HG02759 (cell line): ENCODE data around the gene FOXL1.

Experiments
- ATAC-seq: cut with Tn5 transposase; IDR thresholded peaks from one replicate; pipeline ENCODE4 v1.9.1; 2021; ENCODE audit warnings: mild to moderate bottlenecking, moderate library complexity; ENCODE audit not compliant: unreplicated experiment

The FOXL1 gene

DNA sequence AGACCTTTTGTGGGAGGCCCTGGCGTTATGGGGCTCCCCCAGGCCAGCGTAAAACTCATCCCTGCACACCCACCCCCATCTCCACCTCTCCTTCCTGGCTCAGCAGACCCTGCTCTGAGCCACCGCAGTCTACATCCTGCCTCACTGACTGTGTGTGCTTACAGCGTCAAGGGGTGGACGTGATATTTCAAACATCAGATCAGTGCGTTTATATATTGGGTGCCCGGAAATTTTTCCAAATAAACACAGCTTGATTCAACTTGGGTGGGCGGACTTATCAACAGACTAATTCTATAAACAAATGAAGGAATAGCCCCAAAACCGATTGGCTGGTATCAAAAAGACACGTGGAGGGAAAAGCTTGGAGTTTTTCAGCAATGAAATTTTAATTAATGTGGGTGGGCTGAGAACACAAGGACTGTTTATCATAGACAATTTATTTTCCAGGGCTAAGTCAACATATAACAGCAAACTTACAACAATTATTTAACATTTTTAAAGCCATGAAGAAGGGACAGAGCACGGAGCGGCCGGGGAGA, at the start of gene FOXL1:
Gene FOXL1 (plus strand): TSS at position 489 of the 539 bp plus-strand sequence. CDS start 175 bp downstream, outside the sequence.
- no peak for ATAC-seq

- ATAC-seq = no peak
These were observed 49.2 kb upstream of the FOXL1 start for GRCh38 chr16:86529160-86529559.

GRCh38 chr16:86530251-86531190, 47.8 kb upstream of the FOXL1 start:
- ATAC-seq = no peak

GRCh38 chr16:86531191-86531545, 47.2 kb upstream of the FOXL1 start:
- no peak for ATAC-seq

- no peak for ATAC-seq
These were observed 46.5 kb upstream of the FOXL1 start for GRCh38 chr16:86531641-86532525.

DNA sequence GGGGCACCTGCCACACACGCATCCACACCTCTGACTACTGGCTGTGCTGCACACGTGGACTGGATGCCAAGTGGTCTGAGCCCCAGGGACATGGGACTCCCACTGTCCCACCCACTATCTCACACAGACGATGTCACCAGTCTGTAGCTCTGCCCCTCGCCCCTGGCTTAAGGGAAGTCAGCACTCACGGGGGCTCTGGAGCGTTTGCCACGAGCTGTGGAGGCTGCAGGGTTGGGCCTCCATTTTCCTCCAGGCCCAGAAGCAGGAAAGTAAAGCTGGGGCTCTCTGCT, 45.9 kb upstream of the FOXL1 start:
- no peak for ATAC-seq

- ATAC-seq = no peak
These were observed 45.3 kb upstream of the FOXL1 start for GRCh38 chr16:86533076-86533475.

GRCh38 chr16:86533767-86534351, 44.5 kb upstream of the FOXL1 start:
- ATAC-seq = no peak

DNA sequence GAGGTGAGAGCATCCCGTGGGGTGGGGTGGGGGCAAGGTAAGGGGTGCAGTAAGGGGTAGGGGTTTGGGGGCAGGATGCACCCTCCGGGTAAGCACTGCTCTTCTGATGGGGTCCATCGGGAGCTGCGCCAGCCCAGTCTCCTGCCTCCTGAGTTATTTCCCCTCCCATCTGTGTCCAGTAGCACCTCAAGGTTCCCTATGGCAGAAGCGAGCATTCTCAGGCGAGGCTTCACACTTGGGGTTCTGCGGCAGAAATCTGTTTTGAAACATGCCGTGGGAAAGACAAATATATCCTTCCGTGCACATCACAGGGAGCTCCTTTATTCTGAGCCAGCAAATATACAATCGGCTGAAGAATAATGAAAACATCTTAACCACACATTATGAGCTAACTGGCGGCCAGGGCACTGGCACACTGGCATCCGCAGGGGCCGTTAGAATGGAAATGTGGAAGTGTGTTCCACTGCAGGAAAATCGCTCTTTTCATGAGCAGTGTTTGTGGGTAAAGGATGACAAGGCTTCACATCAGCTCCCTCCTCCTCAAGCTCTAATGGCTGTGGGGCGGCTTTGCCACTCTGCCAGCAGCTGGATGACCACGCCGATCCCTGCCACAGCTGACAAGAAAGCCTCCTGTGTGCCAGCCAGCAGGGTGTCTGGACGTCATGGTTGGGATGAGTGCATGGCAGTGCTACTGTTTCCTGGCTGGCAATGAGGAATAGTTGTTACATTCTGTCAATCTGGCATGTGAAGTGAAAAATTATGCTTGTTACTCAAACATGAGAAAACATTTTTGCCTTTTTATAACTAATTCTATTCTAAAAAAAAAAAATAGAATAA, 43.4 kb upstream of the FOXL1 start:
- no peak for ATAC-seq

DNA sequence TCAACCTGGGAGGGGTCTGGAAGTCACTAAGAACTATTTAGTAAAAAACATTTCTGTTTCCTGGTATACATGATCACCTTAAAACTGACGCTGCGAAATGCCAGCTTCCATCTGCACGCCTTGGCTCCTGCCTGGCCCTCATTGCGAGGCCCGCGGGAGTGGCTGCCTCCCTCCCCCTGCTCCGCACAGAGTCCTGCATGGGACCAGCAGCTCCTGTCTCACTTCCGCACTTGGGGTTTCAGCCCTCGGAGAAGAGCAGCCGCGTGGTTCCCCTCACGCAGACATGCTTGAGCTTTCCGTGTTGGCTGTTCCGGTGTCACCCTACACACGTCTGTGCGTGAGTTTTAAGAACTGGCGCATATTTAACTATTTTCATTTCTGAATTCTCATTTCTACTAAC, 41.7 kb upstream of the FOXL1 start:
- no peak for ATAC-seq

GRCh38 chr16:86537486-86537885, 40.9 kb upstream of the FOXL1 start:
- no peak for ATAC-seq

- no peak for ATAC-seq
These were observed 40.1 kb upstream of the FOXL1 start for GRCh38 chr16:86538196-86538780.

GRCh38 chr16:86540894-86541293, 37.5 kb upstream of the FOXL1 start:
- ATAC-seq = no peak

GRCh38 chr16:86541560-86541959, 36.8 kb upstream of the FOXL1 start:
- no peak for ATAC-seq

- ATAC-seq = no peak
These were observed 35.3 kb upstream of the FOXL1 start for GRCh38 chr16:86542756-86543750.

- no peak for ATAC-seq
These were observed 32.9 kb upstream of the FOXL1 start for GRCh38 chr16:86545481-86545880.

GRCh38 chr16:86545954-86546637, 32.3 kb upstream of the FOXL1 start:
- ATAC-seq = no peak

- no peak for ATAC-seq
These were observed 31.7 kb upstream of the FOXL1 start for GRCh38 chr16:86546638-86547013.
